Measurements from ENCODE around the gene RNF213.
"Not testable (repeated sequence)": the region's sequence is repeated elsewhere in the genome, so short reads cannot be mapped to it uniquely, and the experiment has no call there.

Gene RNF213

GRCh38 chr17:80243526-80244433, 16.9 kb upstream of the RNF213 start:
- in situ Hi-C loops (cut with HindIII; ENCODE audit: low sequenced_read_pairs), result no loop called here
- H3K4me3 ChIP-seq (ENCODE audit: low read depth, low read length), result no peak overlapping the region

GRCh38 chr17:80244448-80244847, 16.2 kb upstream of the RNF213 start:
- DNase-seq (ENCODE audit: low read depth, low spot score); H3K4me3 ChIP-seq (ENCODE audit: low read depth, low read length); in situ Hi-C loops (cut with HindIII; ENCODE audit: low sequenced_read_pairs): not testable (repeated sequence)

More at GRCh38 chr17:80243526-80244433, 16.9 kb upstream of the RNF213 start:
- no peak for DNase-seq (ENCODE audit: low read depth, low spot score)
- TF ChIP-seq, protein P1, sequence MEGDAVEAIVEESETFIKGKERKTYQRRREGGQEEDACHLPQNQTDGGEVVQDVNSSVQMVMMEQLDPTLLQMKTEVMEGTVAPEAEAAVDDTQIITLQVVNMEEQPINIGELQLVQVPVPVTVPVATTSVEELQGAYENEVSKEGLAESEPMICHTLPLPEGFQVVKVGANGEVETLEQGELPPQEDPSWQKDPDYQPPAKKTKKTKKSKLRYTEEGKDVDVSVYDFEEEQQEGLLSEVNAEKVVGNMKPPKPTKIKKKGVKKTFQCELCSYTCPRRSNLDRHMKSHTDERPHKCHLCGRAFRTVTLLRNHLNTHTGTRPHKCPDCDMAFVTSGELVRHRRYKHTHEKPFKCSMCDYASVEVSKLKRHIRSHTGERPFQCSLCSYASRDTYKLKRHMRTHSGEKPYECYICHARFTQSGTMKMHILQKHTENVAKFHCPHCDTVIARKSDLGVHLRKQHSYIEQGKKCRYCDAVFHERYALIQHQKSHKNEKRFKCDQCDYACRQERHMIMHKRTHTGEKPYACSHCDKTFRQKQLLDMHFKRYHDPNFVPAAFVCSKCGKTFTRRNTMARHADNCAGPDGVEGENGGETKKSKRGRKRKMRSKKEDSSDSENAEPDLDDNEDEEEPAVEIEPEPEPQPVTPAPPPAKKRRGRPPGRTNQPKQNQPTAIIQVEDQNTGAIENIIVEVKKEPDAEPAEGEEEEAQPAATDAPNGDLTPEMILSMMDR (IDR thresholded peaks at IDR 0.05; ENCODE audit: low read depth, low read length), result no peak

GRCh38 chr17:80244871-80245509, 15.7 kb upstream of the RNF213 start:
- H3K4me3 ChIP-seq (ENCODE audit: low read depth, low read length), result no peak overlapping the region
- TF ChIP-seq, protein P1 (IDR thresholded peaks at IDR 0.05; ENCODE audit: low read depth, low read length), result no peak
- in situ Hi-C loops (cut with HindIII; ENCODE audit: low sequenced_read_pairs), result no loop called here
- no peak for DNase-seq (ENCODE audit: low read depth, low spot score)

- TF ChIP-seq, protein P1 (IDR thresholded peaks at IDR 0.05; ENCODE audit: low read depth, low read length), result no peak
- no peak overlapping the region for H3K4me3 ChIP-seq (ENCODE audit: low read depth, low read length)
- in situ Hi-C loops (cut with HindIII; ENCODE audit: low sequenced_read_pairs), result no loop called here
- no peak for DNase-seq (ENCODE audit: low read depth, low spot score)
These were observed 14.9 kb upstream of the RNF213 start for GRCh38 chr17:80245566-80246265.

DNA sequence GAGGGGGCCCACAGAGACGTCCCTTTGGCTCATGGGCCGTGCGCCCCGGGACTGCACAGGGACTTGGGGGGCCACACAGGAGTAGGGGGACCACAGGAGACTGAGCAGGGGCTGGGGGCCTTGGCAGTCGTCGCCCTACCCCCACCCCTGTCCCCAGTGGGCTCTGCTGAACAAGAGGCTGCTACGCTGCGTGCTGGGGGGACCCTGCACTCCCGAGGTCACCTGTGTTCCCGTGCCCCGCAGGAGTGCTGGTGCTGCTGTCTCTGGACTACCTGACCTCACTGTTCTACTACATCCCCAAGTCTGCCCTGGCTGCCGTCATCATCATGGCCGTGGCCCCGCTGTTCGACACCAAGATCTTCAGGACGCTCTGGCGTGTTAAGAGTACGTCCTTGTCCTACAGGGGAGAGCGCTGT, 14.4 kb upstream of the RNF213 start:
- TF ChIP-seq, protein P1 (IDR thresholded peaks at IDR 0.05; ENCODE audit: low read depth, low read length), result no peak
- DNase-seq (ENCODE audit: low read depth, low spot score), result no peak
- no peak overlapping the region for H3K4me3 ChIP-seq (ENCODE audit: low read depth, low read length)
- in situ Hi-C loops (cut with HindIII; ENCODE audit: low sequenced_read_pairs), result no loop called here

DNA sequence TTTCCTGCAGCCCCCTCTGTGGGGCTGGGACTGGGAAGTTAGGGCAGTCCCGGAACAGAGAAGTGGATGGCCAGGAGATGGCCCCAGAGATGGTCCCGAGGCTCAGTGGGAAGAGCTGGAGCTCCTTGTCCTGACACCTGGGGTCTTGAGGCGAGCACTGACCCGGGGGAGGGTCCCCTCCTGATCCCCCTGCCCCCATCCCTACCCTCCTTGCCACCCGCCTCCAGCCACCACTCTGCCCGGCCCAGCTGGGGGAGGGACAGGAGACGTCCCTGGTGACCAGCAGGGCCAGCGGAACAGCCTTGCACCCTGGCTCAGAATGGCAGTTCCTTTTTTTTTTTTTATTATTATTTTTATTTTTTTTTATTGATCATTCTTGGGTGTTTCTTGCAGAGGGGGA, 13.9 kb upstream of the RNF213 start:
- in situ Hi-C loops (cut with HindIII; ENCODE audit: low sequenced_read_pairs), result no loop called here
- no peak overlapping the region for H3K4me3 ChIP-seq (ENCODE audit: low read depth, low read length)
- DNase-seq (ENCODE audit: low read depth, low spot score), result no peak
- TF ChIP-seq, protein P1 (IDR thresholded peaks at IDR 0.05; ENCODE audit: low read depth, low read length), result no peak

Measured in astrocyte of the spinal cord (primary cell).